ENCODE measurements around the gene TOMM7. TPM values are rescaled to one million over a fixed set of nuclear protein-coding genes. Genes with fewer than 3 reads are reported as not detected.

Gene TOMM7
- total RNA-seq, 1 experiment from 2014 or later = 295 TPM

DNA sequence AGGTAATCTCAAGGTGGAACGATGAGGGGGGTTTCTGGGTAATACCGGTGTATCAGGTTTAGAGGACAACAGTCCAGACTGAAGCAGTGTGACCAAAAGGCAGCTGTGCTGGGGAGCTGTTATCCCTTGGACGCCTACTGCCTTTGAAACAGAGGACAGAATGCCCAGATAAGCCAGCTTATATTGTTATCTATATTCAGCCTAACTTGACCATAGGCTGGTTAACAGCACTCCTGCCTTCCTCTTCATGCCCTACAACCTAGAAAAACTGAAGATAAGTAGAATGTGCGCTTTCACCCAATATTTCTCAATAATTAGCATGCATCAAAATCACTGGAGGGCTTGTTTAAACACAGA is 50.8 kb downstream of the TOMM7 start:
- in situ Hi-C loops (cut with HindIII; ENCODE audit: low pct_unique_long_range_greater_than_20kb, low sequenced_read_pairs) (no loop called here), intact Hi-C loops (cut with micrococcal nuclease; ENCODE audit: unreplicated experiment) (no loop called here)
- Histone ChIP-seq H3K27me3 (ENCODE audit: control insufficient read depth, insufficient read depth, low read length) (no peaks in the 10 kb centered on the region), H3K4me1 (ENCODE audit: control insufficient read depth, insufficient read depth, low read length) (no peaks in the 10 kb centered on the region), H3K9me3 (ENCODE audit: control insufficient read depth, insufficient read depth, low read depth, low read length) (no peaks in the 10 kb centered on the region), H3K36me3 (ENCODE audit: control insufficient read depth, insufficient read depth, low read length) (no peaks in the 10 kb centered on the region), H3K27ac (ENCODE audit: low read length) (no peak overlapping the region), H3K4me3 (ENCODE audit: low read depth in 2 of 2, low read length in 2 of 2) (no peak overlapping the region)
- no peak for DNase-seq (ENCODE audit: low read depth, low spot score)
- TF ChIP-seq, protein P1, sequence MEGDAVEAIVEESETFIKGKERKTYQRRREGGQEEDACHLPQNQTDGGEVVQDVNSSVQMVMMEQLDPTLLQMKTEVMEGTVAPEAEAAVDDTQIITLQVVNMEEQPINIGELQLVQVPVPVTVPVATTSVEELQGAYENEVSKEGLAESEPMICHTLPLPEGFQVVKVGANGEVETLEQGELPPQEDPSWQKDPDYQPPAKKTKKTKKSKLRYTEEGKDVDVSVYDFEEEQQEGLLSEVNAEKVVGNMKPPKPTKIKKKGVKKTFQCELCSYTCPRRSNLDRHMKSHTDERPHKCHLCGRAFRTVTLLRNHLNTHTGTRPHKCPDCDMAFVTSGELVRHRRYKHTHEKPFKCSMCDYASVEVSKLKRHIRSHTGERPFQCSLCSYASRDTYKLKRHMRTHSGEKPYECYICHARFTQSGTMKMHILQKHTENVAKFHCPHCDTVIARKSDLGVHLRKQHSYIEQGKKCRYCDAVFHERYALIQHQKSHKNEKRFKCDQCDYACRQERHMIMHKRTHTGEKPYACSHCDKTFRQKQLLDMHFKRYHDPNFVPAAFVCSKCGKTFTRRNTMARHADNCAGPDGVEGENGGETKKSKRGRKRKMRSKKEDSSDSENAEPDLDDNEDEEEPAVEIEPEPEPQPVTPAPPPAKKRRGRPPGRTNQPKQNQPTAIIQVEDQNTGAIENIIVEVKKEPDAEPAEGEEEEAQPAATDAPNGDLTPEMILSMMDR (IDR thresholded peaks at IDR 0.05) = no peak
- TF ChIP-seq, protein P2, sequence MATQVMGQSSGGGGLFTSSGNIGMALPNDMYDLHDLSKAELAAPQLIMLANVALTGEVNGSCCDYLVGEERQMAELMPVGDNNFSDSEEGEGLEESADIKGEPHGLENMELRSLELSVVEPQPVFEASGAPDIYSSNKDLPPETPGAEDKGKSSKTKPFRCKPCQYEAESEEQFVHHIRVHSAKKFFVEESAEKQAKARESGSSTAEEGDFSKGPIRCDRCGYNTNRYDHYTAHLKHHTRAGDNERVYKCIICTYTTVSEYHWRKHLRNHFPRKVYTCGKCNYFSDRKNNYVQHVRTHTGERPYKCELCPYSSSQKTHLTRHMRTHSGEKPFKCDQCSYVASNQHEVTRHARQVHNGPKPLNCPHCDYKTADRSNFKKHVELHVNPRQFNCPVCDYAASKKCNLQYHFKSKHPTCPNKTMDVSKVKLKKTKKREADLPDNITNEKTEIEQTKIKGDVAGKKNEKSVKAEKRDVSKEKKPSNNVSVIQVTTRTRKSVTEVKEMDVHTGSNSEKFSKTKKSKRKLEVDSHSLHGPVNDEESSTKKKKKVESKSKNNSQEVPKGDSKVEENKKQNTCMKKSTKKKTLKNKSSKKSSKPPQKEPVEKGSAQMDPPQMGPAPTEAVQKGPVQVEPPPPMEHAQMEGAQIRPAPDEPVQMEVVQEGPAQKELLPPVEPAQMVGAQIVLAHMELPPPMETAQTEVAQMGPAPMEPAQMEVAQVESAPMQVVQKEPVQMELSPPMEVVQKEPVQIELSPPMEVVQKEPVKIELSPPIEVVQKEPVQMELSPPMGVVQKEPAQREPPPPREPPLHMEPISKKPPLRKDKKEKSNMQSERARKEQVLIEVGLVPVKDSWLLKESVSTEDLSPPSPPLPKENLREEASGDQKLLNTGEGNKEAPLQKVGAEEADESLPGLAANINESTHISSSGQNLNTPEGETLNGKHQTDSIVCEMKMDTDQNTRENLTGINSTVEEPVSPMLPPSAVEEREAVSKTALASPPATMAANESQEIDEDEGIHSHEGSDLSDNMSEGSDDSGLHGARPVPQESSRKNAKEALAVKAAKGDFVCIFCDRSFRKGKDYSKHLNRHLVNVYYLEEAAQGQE (IDR thresholded peaks at IDR 0.05; ENCODE audit: insufficient read depth in 1 of 2, low read depth in 2 of 2, low read length in 1 of 2) = no peak
- ATAC-seq = no peak
- ChIA-PET CTCF (interaction anchor here (0.6 kb wide), 1 partner anchor 11 kb away, joined by 4 read pairs; no protein-coding TSS in a partner anchor), POLR2A (no interaction called here)
- no TSS peak for BruUV-seq (replicated peaks)

GRCh38 chr7:22771194-22771871 is 51.3 kb downstream of the TOMM7 start:
- DNase-seq (ENCODE audit: low read depth, low spot score) (no peak), ATAC-seq (no peak)
- no peak overlapping the region for H3K4me3 ChIP-seq (ENCODE audit: low read depth in 2 of 2, low read length in 2 of 2)
- no peaks in the 10 kb centered on the region for H3K36me3 ChIP-seq (ENCODE audit: control insufficient read depth, insufficient read depth, low read length)
- BruUV-seq (replicated peaks) = no TSS peak
- H3K27me3 ChIP-seq (ENCODE audit: control insufficient read depth, insufficient read depth, low read length) = no peaks in the 10 kb centered on the region
- no peaks in the 10 kb centered on the region for H3K9me3 ChIP-seq (ENCODE audit: control insufficient read depth, insufficient read depth, low read depth, low read length)
- in situ Hi-C loops (cut with HindIII; ENCODE audit: low pct_unique_long_range_greater_than_20kb, low sequenced_read_pairs) (no loop called here), intact Hi-C loops (cut with micrococcal nuclease; ENCODE audit: unreplicated experiment) (no loop called here)
- CTCF ChIA-PET = interaction anchor here (0.6 to 0.7 kb wide), 2 partner anchors 11 to 117 kb away, joined by 3 to 4 read pairs; no protein-coding TSS in a partner anchor
- H3K27ac ChIP-seq (ENCODE audit: low read length) = no peak overlapping the region
- POLR2A ChIA-PET = interaction anchor here (0.7 kb wide), 1 partner anchor 20 kb away, joined by 8 read pairs; no protein-coding TSS in a partner anchor
- H3K4me1 ChIP-seq (ENCODE audit: control insufficient read depth, insufficient read depth, low read length) = no peaks in the 10 kb centered on the region
- TF ChIP-seq, protein P1 (IDR thresholded peaks at IDR 0.05) = no peak
- TF ChIP-seq, protein P2 (IDR thresholded peaks at IDR 0.05; ENCODE audit: insufficient read depth in 1 of 2, low read depth in 2 of 2, low read length in 1 of 2) = no peak
- TF ChIP-seq TCF7L2 (IDR thresholded peaks at IDR 0.05; ENCODE audit: low read depth, low read length) = no peak
- TF ChIP-seq POLR2AphosphoS5 (IDR thresholded peaks at IDR 0.05; ENCODE audit: low read depth, low read length) = no peak
- no peak for TF ChIP-seq SIN3A (IDR thresholded peaks at IDR 0.05; ENCODE audit: borderline replicate concordance, insufficient read depth, low read depth, low read length)

Measured in Panc1 (cell line).